Measurements from ENCODE around the gene ECHDC3.

GRCh38 chr10:11713186-11713743, 28.9 kb upstream of the ECHDC3 start:
- TF ChIP-seq POLR2A (IDR thresholded peaks at IDR 0.05) (no peak), POLR2AphosphoS5 (IDR thresholded peaks at IDR 0.05) (no peak)

Data from prostate gland (tissue), 1 donor.